Omental fat pad (tissue), 4 donors: Measurements from ENCODE around the gene SUGT1. TPM values are rescaled to one million over a fixed set of nuclear protein-coding genes. Genes with fewer than 3 reads are reported as not detected.
"Not testable (repeated sequence)": the region's sequence is repeated elsewhere in the genome, so short reads cannot be mapped to it uniquely, and the experiment has no call there.

Source experiments
- ATAC-seq: fragments of 150-250 bp; one replicate; pipeline ENCODE4 v1.9.1; 2016; ENCODE audit warnings: mild to moderate bottlenecking, moderate library complexity; ENCODE audit not compliant: low FRiP score
- DNase-seq: peaks from one replicate; pipeline ENCODE4 v3.0.0-alpha.2; 2019; ENCODE audit warnings: low spot score
- total RNA-seq, 4 donors: library from RNA; depleted of rRNA; stranded (reverse); fragments of >200 nt; gene quantifications; one replicate each; pipeline ENCODE4 v1.1.0, GENCODE V29; 2016
- TF ChIP-seq, protein P1 (sequence below), 3 donors: fragments of 450-650 bp; IDR thresholded peaks; one replicate each; pipeline ENCODE4 v1.5.1; 2016 to 2017; ENCODE audit warnings: antibody characterized with exemption in 3 of 3, mild to moderate bottlenecking in 3 of 3, moderate library complexity in 2 of 3

Gene SUGT1
- total RNA-seq, 4 donors from 2014 or later: 27.5 to 39.1 (median 33.6) TPM

DNA sequence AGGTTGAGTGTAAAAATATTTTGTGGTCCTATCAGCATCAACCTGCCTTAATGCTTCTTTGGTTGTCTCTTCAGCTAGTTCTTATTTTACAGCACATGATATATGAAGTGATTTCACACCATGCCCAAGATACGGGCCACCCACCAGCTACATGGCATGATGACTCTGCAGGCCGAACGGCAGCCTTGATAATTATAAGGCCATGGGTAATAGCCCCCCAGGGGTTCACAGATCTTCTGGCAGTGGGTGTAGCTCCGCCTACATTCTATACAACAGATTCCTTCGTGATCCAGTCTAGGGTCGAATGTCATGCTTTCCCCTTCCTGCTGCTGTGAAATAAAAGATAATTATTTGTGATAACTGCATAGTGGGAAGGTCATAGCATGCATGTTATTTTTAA lies 50.8 kb downstream of the SUGT1 start:
- TF ChIP-seq, protein P1, sequence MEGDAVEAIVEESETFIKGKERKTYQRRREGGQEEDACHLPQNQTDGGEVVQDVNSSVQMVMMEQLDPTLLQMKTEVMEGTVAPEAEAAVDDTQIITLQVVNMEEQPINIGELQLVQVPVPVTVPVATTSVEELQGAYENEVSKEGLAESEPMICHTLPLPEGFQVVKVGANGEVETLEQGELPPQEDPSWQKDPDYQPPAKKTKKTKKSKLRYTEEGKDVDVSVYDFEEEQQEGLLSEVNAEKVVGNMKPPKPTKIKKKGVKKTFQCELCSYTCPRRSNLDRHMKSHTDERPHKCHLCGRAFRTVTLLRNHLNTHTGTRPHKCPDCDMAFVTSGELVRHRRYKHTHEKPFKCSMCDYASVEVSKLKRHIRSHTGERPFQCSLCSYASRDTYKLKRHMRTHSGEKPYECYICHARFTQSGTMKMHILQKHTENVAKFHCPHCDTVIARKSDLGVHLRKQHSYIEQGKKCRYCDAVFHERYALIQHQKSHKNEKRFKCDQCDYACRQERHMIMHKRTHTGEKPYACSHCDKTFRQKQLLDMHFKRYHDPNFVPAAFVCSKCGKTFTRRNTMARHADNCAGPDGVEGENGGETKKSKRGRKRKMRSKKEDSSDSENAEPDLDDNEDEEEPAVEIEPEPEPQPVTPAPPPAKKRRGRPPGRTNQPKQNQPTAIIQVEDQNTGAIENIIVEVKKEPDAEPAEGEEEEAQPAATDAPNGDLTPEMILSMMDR (IDR thresholded peaks at IDR 0.05): no peak
- DNase-seq: no peak
- ATAC-seq: no peak

DNA sequence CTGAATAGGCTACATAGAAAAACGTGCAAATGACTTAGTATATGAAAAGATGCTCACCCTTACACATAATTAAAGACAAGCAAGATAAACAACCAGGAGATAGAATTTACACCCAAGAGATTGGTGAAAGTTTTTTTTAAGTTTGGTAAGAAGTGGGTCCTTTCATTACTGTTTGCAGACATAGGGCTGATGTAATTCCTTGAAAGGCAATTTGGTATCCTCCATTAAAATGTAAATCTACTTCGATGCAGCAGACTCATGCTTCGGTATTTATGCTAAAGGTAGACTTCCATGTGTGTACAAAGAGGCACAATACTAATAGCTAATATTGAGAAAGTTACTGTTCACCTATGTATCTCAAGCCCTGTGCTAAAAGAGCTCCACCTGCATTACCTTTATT lies 53.4 kb downstream of the SUGT1 start:
- ATAC-seq: no peak
- DNase-seq: no peak
- TF ChIP-seq, protein P1 (IDR thresholded peaks at IDR 0.05): no peak

DNA sequence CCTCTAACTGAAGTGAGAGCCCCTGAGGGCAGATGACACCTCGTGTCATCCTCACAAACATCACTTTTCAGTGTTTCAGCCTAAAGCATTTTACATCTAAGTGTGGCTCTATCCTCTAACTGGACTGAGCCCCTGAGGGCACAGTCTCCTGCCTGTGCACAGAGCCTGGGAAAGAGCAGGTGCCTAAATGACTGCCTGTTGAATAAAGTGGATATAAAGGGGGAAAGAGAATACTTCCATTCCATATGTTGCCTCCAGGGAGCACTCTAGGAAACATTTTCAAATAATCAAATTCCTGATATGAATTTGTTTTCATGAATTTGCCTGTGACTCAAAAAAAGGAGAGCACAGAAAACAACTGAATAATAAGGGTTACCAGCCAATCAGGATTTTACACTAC lies 54.7 kb downstream of the SUGT1 start:
- TF ChIP-seq, protein P1 (IDR thresholded peaks at IDR 0.05): no peak
- no peak for ATAC-seq

DNA sequence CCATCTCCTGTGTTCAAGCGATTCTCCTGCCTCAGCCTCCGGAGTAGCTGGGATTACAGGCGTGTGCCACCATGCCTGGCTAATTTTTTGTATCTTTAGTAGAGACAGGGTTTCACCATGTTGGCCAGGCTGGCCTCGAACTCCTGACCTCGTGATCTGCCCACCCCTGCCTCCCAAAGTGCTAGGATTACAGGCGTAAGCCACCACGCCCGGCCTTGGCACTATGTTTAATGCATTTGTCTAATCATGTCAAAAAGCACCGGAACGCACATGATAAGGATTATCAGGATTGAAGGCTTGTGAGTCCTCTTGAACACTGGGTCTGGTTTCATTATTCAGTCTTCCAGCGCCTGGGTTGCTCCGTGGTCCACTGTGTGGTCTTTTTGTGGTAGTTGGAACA lies 55.6 kb downstream of the SUGT1 start:
- DNase-seq, ATAC-seq: not testable (repeated sequence)

More for the DNA sequence above, 54.7 kb downstream of the SUGT1 start:
- no peak for DNase-seq

DNA sequence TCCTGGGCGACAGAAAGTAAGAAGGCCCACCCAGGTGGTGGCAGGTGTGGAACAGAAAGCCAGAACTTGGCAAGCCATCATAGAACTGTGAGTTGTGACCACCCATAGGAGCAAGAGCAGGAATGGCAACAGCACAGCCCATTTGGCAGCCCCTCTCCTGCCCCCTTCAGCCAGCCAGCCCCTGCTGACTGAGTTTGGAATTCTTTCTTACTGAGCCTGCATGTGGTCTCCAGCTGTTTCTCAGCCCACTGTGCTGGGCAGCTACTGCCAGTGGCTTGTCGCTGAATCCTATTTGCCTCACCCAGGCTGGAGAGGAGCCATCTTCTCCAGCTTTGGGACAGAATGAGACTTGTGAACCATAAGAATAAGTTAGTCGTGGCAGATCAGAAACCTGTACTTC lies 58.6 kb downstream of the SUGT1 start:
- TF ChIP-seq, protein P1 (IDR thresholded peaks at IDR 0.05): no peak
- no peak for DNase-seq
- no peak for ATAC-seq

DNA sequence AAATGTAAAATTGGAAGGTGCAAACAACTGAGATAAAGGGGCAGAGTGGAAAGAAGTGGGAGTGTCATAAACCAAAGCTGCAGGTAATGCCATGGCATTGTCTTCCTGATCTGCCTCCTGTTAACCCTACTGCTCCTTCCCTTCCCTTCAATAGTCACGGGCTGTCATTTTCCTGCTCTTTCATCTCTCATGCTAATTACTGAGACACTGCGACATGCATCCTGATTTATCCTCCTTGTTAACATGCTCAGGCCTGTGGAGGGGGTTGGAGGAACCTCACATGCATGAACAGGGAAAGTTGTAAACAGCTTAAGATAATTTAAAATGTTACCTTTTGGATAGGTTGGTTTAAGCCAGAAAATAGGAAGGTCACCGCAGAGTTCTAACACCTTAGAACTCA lies 59.7 kb downstream of the SUGT1 start:
- DNase-seq: no peak
- TF ChIP-seq, protein P1 (IDR thresholded peaks at IDR 0.05): no peak
- ATAC-seq: no peak

DNA sequence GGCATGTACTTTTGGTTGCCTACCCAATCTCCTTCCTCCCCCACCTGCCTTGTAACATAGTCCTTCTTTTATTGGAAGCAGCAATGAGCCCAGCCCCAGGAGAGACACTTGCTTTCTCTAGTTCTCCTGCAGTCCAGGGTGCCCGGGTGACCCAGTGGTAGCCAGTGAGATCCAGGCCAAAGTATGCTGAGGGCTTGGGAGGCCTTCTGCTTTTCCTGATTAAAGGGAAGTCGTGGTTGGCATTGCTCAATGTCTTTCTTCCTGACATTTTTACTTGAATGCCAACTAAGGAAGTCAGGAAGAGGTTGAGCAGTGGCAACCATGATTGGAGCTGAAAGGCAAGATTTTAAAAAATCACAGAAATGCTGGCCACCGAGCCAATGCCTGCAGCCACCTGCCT lies 61.3 kb downstream of the SUGT1 start:
- TF ChIP-seq, protein P1 (IDR thresholded peaks at IDR 0.05): no peak
- DNase-seq: no peak
- no peak for ATAC-seq

DNA sequence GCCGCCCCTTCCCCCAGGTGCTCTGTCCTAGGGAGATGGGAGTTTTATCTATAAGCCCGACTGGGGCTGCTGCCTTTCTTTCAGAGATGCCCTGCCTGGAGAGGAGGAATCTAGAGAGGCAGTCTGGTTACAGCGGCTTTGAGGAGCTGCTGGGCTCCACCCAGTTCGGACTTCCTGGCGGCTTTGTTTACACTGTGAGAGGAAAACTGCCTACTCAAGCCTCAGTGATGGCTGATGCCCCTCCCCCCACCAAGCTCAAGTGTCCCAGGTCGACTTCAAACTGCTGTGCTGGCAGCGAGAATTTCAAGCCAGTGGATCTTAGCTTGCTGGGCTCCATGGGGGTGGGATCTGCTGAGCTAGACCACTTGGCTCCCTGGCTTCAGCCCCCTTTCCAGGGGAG lies 68.3 kb downstream of the SUGT1 start:
- not testable (repeated sequence) for ATAC-seq

DNA sequence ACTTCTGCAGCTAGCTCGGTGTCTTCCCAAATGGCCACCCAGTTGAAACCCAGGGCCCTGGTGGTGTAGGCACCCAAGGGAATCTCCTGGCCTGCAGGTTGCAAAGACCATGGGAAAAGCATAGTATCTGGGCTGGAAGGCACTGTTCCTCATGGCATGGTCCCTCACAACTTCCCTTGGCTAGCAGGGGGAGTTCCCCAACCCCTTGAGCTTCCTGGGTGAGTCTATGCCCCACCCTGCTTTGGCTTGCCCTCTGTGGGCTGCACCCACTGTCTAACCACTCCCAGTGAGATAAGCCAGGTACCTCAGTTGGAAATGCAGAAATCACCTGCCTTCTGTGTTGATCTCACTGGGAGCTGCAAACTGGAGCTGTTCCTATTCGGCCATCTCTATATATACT lies 68.7 kb downstream of the SUGT1 start:
- not testable (repeated sequence) for DNase-seq, ATAC-seq

More for the DNA sequence above, 68.3 kb downstream of the SUGT1 start:
- DNase-seq: not testable (repeated sequence)
